SK-N-MC (cell line): Measurements from ENCODE around the gene ZNF385A.

Source experiments
- FOXP2 ChIP-seq: optimal IDR thresholded peaks from 2 replicates; pipeline ENCODE3; 2011; ENCODE audit warnings: mild to moderate bottlenecking, moderate library complexity; ENCODE audit not compliant: insufficient read depth; ENCODE audit errors: extremely low read length, control extremely low read depth
- POLR2AphosphoS5 ChIP-seq: IDR thresholded peaks from 2 replicates; pipeline ENCODE4 v1.6.1; 2012; ENCODE audit warnings: mild to moderate bottlenecking, low read depth, low read length, borderline replicate concordance

- TF ChIP-seq POLR2AphosphoS5 (no peak), FOXP2 (no peak)
Observed at GRCh38 chr12:54341378-54342300, 42.9 kb downstream of the ZNF385A start.
